GM10847 (cell line): Measurements from ENCODE around the gene CDH12.

Source experiments
- POLR2A ChIP-seq: IDR thresholded peaks from 2 replicates; pipeline ENCODE4 v1.6.1; 2011; ENCODE audit not compliant: insufficient read length; ENCODE audit errors: extremely low read depth

The CDH12 gene

GRCh38 chr5:22615964-22616363 is 237.2 kb downstream of the CDH12 start:
- TF ChIP-seq POLR2A, result no peak

- no peak for TF ChIP-seq POLR2A
Measured at GRCh38 chr5:22614486-22615094, 238.6 kb downstream of the CDH12 start.

DNA sequence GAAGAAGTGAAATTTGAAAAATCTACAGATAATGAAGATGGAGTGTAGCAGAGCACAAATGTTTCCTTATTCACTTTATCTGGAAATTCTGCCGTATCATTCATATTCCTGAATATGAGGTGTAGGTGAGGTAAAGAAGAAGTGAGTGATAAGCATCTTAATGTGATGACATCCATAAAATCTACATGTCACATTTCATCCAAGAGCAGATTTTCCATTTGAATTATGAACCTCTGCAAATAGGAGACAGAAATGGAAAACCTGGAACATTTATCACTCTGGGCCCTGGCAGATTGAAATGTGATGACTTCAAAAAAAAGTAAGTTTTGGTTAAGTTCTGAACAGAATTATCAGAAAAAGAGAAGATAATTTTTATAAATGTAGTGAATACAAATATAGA is 240.2 kb downstream of the CDH12 start:
- TF ChIP-seq POLR2A, result no peak

- TF ChIP-seq POLR2A, result no peak
Measured at GRCh38 chr5:22611327-22611726, 241.8 kb downstream of the CDH12 start.

GRCh38 chr5:22605473-22605872 is 247.7 kb downstream of the CDH12 start:
- no peak for TF ChIP-seq POLR2A

DNA sequence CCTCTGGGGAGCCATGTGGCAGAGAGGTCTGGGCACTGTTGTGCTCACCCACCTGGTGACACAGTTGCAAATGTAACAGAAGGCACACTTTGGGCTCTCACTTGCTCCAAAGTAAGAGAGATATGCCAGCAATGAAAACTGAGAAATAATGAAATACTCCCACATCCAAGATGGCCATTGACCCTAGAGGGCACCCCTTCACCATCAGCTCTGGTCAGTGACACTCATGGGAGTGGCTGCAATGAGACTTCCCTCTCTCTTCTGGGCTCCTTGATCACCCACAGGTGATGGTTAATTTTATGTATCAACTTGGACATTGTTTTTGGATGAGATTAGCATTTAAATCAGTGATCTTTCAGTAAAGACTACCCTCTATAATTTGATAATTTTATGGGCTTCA is 248.4 kb downstream of the CDH12 start:
- no peak for TF ChIP-seq POLR2A

- TF ChIP-seq POLR2A, result no peak
Measured at GRCh38 chr5:22598796-22599195, 254.3 kb downstream of the CDH12 start.

DNA sequence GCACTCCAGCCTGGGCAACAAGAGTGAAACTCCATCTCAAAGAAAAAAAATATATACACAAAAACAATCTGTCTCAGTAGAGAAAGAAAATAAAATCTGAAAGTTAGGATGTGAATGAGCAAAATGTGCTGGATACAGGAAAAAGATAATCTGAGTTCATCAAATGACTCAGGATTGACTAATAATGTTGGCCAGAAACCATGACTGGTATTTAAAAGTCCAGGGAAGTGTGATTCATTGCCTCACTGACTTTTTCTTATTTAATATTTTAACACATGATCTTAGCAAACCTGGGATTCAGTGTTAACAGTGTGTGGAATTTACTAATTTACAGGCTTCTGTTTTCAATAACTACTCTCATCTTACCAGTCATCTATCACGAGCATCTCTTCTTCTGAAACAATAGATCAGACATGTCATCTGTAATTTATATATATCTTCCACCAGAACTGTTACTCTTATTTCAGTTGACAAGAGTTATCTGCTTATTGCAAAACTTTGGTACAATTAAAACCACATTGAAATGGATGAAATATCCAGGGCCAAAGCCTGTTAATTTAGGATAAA is 256.7 kb downstream of the CDH12 start:
- no peak for TF ChIP-seq POLR2A

- no peak for TF ChIP-seq POLR2A
Measured at GRCh38 chr5:22594491-22594890, 258.7 kb downstream of the CDH12 start.

GRCh38 chr5:22593592-22593991 is 259.6 kb downstream of the CDH12 start:
- TF ChIP-seq POLR2A, result no peak

- TF ChIP-seq POLR2A, result no peak
Measured at GRCh38 chr5:22591461-22591860, 261.7 kb downstream of the CDH12 start.

DNA sequence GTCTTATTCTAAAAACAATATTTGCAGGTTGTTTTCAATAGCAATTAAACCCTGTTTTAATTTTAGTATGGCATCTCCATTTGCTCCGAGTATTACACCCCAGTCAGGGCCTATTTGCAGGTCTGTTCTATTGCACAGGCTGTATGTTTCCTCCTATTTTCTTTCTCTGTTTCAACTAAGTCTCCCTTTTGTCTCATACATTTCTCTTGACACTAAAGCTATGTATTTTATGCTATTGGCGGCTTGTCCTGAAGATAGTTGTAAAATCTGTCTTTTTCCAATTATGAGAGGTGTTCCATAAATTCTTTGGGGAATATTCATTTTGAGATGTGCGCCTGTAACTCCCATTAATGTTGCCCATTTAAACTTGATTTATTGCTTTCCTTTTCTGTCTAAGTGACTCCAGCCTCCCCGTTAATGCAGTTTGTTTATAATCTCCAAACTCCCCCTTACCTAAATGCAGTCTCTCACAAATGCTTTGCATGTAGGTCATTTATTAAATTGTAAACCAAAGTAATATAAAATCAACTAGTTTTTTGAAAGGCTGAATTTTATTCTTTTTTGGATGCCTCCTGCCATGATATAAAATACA is 262.4 kb downstream of the CDH12 start:
- TF ChIP-seq POLR2A, result no peak

DNA sequence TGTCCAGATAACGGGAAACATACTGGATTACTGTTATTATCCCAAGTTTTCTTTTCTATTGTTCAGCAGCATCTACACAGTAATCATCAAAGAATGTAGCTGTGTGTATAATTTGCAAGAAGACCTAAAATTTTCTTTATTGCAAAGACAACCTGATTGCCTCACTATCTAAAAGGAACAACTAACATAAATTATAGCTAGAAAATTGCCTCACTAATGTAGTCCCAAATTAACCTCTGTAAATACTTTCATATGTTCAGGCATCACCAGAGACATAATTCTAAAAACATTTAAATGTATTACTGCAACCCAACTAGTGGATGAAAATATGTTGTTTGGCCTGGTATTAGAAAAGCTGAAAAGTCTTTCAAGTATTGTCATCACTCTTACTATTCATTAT is 275.4 kb downstream of the CDH12 start:
- no peak for TF ChIP-seq POLR2A

GRCh38 chr5:22577006-22577405 is 276.1 kb downstream of the CDH12 start:
- TF ChIP-seq POLR2A, result no peak

GRCh38 chr5:22572941-22573340 is 280.2 kb downstream of the CDH12 start:
- no peak for TF ChIP-seq POLR2A

- no peak for TF ChIP-seq POLR2A
Measured at GRCh38 chr5:22567983-22568382, 285.2 kb downstream of the CDH12 start.

DNA sequence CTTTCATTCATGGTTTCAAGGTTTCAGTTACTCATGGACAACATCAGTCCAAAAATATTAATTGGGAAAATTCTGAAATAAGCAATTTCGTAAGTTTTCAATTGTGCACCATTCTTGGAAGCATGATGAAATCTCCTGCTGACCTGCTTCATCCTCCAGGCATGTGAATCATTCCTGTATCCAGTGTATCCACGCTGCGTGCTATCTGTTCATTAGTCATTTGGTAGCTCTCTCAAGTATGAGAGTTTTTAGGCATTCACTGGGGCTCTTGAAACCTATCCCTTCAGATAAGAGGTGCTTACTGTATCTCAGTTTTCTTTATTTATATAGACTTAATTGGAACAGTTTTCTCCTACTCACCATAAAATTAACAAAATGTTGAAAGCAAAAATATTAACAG is 293.0 kb downstream of the CDH12 start:
- TF ChIP-seq POLR2A, result no peak
